ENCODE measurements around the gene USP13. TPM values are rescaled to one million over a fixed set of nuclear protein-coding genes. Genes with fewer than 3 reads are reported as not detected.

The USP13 gene
- total and polyA plus RNA-seq, 2 of the 13 experiments (the other 11 are each of a cell fraction or from before 2014, with no cell fraction given) = 15.9 to 36.7 TPM

DNA sequence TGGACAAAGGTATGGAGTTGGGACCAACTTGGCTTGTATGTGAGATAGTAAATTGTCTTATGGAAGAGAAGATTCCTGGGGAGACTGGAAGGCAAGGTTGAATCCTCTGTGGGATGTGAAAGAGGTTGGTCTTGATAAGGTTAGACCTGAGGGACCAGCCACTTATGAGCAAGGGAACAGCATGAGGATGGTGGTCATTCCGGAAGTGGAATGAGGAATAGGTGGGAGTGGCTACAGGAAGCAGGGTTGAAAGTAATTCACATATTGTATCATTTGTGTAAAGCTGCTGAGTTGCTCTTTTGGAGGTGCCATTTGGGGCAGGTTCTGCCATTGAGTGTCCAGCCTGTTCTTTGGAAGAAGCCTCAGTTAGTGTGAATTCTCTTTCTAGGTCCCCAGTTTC is 13.2 kb downstream of the USP13 start (continued):
- TF ChIP-seq, protein P1, sequence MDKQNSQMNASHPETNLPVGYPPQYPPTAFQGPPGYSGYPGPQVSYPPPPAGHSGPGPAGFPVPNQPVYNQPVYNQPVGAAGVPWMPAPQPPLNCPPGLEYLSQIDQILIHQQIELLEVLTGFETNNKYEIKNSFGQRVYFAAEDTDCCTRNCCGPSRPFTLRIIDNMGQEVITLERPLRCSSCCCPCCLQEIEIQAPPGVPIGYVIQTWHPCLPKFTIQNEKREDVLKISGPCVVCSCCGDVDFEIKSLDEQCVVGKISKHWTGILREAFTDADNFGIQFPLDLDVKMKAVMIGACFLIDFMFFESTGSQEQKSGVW (CRISPR knock-in tag; IDR thresholded peaks at IDR 0.05; ENCODE audit: borderline replicate concordance) = no peak
- TF ChIP-seq ZNF468 (CRISPR knock-in tag; IDR thresholded peaks at IDR 0.05) (no peak), FOXP1 (IDR thresholded peaks at IDR 0.05) (no peak), FOXP1 (CRISPR knock-in tag; IDR thresholded peaks at IDR 0.05) (no peak)

DNA sequence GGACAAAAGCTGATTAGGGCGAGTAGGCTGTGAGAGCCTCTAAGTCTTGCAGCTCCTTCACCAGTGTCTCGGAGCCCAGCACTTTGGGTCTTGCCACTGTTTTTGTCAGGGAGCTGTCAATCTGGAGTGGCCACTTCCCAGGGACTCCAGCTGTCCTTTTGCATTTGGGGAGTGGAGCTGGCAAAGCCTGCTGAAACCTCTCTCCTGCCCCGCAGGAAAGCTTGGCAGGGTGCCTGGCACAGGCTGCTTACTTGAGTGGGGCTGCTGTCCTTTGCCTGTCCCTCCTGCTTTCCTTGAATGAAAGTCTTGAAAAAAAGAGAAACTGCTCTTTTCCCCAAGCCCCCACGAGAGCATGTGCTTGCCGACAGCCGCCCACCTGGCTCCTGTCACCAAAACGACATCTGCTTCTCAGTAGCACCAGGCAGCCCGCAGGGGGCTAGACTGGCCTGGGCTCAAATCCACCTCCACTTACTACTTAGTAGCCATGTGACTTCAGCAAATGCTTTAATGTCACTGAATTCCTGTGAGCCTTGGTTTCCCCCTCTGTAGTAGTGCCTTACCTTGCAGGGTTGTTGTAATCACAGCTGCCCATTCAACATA is 13.7 kb downstream of the USP13 start:
- ChIA-PET CTCF (ENCODE audit: low intra/inter-chr PET ratio, low total read pairs) (no interaction called here), POLR2A (no interaction called here)
- H3K4me3 ChIP-seq (replicated peaks in 1 of 3; ENCODE audit: insufficient read depth in 1 of 3, low read depth in 2 of 3, low read length in 3 of 3) = no peak overlapping the region
- peaks cover 74% of the 10 kb centered on the region for H3K4me1 ChIP-seq (ENCODE audit: insufficient read depth, low read length)
- no peaks in the 10 kb centered on the region for H3K27me3 ChIP-seq (ENCODE audit: control insufficient read depth in 1 of 2, insufficient read depth in 2 of 2, low read length in 2 of 2)
- intact Hi-C loops (cut with micrococcal nuclease; ENCODE audit: unreplicated experiment) = no loop called here
- no peak for TF ChIP-seq FOXJ3 (CRISPR knock-in tag; IDR thresholded peaks at IDR 0.05; ENCODE audit: borderline replicate concordance)
- no peaks in the 10 kb centered on the region; a peak in 2 of 5 replicates for H3K36me3 ChIP-seq (replicated peaks in 1 of 2; ENCODE audit: control insufficient read depth in 1 of 2, insufficient read depth in 2 of 2, low read length in 2 of 2)
- in situ Hi-C loops (cut with HindIII; ENCODE audit: extremely low pct_ligation_motif_present, low pct_unique_long_range_greater_than_20kb) = no loop called here
- FAIRE-seq = no peak
- BruUV-seq (replicated peaks) = no TSS peak
- WGBS (ENCODE audit: low lambda C conversion rate) = 97% methylated on average over 8 of the region's 8 CpGs
- no peak for ATAC-seq
- no peak for DNase-seq (ENCODE audit: low spot score)
- H4K20me1 ChIP-seq (ENCODE audit: insufficient read depth, low read length) = no peaks in the 10 kb centered on the region
- H3K9me3 ChIP-seq (ENCODE audit: low read length) = no peaks in the 10 kb centered on the region
- H3K4me2 ChIP-seq (ENCODE audit: low read depth, low read length) = no peak overlapping the region
- no peak overlapping the region for H3K9ac ChIP-seq (ENCODE audit: insufficient read depth, low read depth, low read length)
- no peak overlapping the region for H2AFZ ChIP-seq (ENCODE audit: low read length)
- H3K79me2 ChIP-seq (ENCODE audit: insufficient read depth, low read length) = peaks cover 90% of the 10 kb centered on the region
- no peak overlapping the region for H3K27ac ChIP-seq (ENCODE audit: extremely low read length, insufficient read depth, low read length)

DNA sequence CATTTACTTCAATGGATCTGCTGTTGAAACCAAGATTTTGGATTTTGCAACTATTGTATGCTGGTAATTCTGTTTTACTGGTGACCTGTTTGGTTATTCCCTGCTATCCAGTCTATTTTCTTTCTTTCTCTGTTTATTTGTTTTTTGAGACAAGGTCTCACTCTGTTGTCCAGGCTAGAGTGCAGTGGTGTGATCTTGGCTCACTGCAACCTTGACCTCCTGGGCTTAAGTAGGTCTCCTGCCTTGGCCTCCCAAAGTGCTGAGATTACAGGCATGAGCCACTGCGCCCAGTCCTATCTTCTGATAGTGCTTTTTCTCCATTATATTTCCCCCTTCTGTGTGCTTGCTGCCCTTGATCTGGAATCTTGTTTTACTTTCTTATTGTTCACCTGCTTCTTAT is 15.6 kb downstream of the USP13 start:
- ChIA-PET POLR2A (no interaction called here), CTCF (ENCODE audit: low intra/inter-chr PET ratio, low total read pairs) (no interaction called here)
- H3K27me3 ChIP-seq (ENCODE audit: control insufficient read depth in 1 of 2, insufficient read depth in 2 of 2, low read length in 2 of 2) = no peaks in the 10 kb centered on the region
- no TSS peak for BruUV-seq (replicated peaks)
- in situ Hi-C loops (cut with HindIII; ENCODE audit: extremely low pct_ligation_motif_present, low pct_unique_long_range_greater_than_20kb) (no loop called here), intact Hi-C loops (cut with micrococcal nuclease; ENCODE audit: unreplicated experiment) (no loop called here)
- no peak overlapping the region for H2AFZ ChIP-seq (ENCODE audit: low read length)
- 94% methylated on average over 1 of the region's 1 CpG for WGBS (ENCODE audit: low lambda C conversion rate)
- no peaks in the 10 kb centered on the region; the same call in 1 of the 2 replicates for H4K20me1 ChIP-seq (ENCODE audit: insufficient read depth, low read length)
- H3K9me3 ChIP-seq (ENCODE audit: low read length) = no peaks in the 10 kb centered on the region
- no peak overlapping the region for H3K9ac ChIP-seq (ENCODE audit: insufficient read depth, low read depth, low read length)
- peak overlapping the region; percentile 14; the same call in 1 of the 2 replicates for H3K4me2 ChIP-seq (ENCODE audit: low read depth, low read length)
- no peak overlapping the region for H3K4me3 ChIP-seq (replicated peaks in 1 of 3; ENCODE audit: insufficient read depth in 1 of 3, low read depth in 2 of 3, low read length in 3 of 3)
- peaks cover 74% of the 10 kb centered on the region for H3K4me1 ChIP-seq (ENCODE audit: insufficient read depth, low read length)
- no peaks in the 10 kb centered on the region; a peak in 2 of 5 replicates for H3K36me3 ChIP-seq (replicated peaks in 1 of 2; ENCODE audit: control insufficient read depth in 1 of 2, insufficient read depth in 2 of 2, low read length in 2 of 2)
- DNase-seq (ENCODE audit: low spot score) (no peak), ATAC-seq (no peak), FAIRE-seq (no peak)
- H3K79me2 ChIP-seq (ENCODE audit: insufficient read depth, low read length) = peaks cover 95% of the 10 kb centered on the region
- H3K27ac ChIP-seq (ENCODE audit: extremely low read length, insufficient read depth, low read length) = peak overlapping the region; percentile 11
- TF ChIP-seq, protein P2, sequence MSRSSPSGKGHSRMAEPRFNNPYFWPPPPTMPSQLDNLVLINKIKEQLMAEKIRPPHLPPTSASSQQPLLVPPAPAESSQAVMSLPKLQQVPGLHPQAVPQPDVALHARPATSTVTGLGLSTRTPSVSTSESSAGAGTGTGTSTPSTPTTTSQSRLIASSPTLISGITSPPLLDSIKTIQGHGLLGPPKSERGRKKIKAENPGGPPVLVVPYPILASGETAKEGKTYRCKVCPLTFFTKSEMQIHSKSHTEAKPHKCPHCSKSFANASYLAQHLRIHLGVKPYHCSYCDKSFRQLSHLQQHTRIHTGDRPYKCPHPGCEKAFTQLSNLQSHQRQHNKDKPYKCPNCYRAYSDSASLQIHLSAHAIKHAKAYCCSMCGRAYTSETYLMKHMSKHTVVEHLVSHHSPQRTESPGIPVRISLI (CRISPR knock-in tag; IDR thresholded peaks at IDR 0.05; ENCODE audit: borderline replicate concordance) = no peak
- no peak for TF ChIP-seq ZNF788 (CRISPR knock-in tag; IDR thresholded peaks at IDR 0.05; ENCODE audit: borderline replicate concordance)
- TF ChIP-seq ZNF441 (CRISPR knock-in tag; IDR thresholded peaks at IDR 0.05; ENCODE audit: borderline replicate concordance) = no peak
- no peak for TF ChIP-seq MIXL1 (CRISPR knock-in tag; IDR thresholded peaks at IDR 0.05)
- TF ChIP-seq SOX5 (CRISPR knock-in tag; IDR thresholded peaks at IDR 0.05; ENCODE audit: borderline replicate concordance) = peak; percentile 28; the same call in 1 of the 2 replicates
- TF ChIP-seq ZNF44 (CRISPR knock-in tag; IDR thresholded peaks at IDR 0.05) = no peak
- TF ChIP-seq, protein P3, sequence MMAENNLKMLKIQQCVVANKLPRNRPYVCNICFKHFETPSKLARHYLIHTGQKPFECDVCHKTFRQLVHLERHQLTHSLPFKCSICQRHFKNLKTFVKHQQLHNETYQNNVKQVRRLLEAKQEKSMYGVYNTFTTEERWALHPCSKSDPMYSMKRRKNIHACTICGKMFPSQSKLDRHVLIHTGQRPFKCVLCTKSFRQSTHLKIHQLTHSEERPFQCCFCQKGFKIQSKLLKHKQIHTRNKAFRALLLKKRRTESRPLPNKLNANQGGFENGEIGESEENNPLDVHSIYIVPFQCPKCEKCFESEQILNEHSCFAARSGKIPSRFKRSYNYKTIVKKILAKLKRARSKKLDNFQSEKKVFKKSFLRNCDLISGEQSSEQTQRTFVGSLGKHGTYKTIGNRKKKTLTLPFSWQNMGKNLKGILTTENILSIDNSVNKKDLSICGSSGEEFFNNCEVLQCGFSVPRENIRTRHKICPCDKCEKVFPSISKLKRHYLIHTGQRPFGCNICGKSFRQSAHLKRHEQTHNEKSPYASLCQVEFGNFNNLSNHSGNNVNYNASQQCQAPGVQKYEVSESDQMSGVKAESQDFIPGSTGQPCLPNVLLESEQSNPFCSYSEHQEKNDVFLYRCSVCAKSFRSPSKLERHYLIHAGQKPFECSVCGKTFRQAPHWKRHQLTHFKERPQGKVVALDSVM (CRISPR knock-in tag; IDR thresholded peaks at IDR 0.05) = peak; percentile 80
- TF ChIP-seq YEATS4 (CRISPR knock-in tag; IDR thresholded peaks at IDR 0.05; ENCODE audit: borderline replicate concordance) = no peak

Data from HepG2 (cell line).